Ishikawa (cell line): ENCODE results near the gene CHAC1.

ENCODE experiments used
- CREB1 ChIP-seq: IDR thresholded peaks from 2 replicates; pipeline ENCODE4 v1.6.1; 2012; ENCODE audit warnings: low read depth
- EP300 ChIP-seq: IDR thresholded peaks from 2 replicates; pipeline ENCODE4 v1.6.1; 2012; ENCODE audit warnings: borderline replicate concordance
- FOXM1 ChIP-seq: IDR thresholded peaks from 2 replicates; pipeline ENCODE4 v1.6.1; 2012; ENCODE audit warnings: low read depth, borderline replicate concordance
- TCF12 ChIP-seq: IDR thresholded peaks from 2 replicates; pipeline ENCODE4 v1.6.1; 2012; ENCODE audit warnings: low read depth
- TF ChIP-seq, protein P1 (sequence below): IDR thresholded peaks from 2 replicates; pipeline ENCODE4 v1.6.1; 2012; ENCODE audit warnings: low read depth, mild to moderate bottlenecking
- TF ChIP-seq, protein P2 (sequence below): IDR thresholded peaks from 2 replicates; pipeline ENCODE4 v1.6.1; 2012

DNA sequence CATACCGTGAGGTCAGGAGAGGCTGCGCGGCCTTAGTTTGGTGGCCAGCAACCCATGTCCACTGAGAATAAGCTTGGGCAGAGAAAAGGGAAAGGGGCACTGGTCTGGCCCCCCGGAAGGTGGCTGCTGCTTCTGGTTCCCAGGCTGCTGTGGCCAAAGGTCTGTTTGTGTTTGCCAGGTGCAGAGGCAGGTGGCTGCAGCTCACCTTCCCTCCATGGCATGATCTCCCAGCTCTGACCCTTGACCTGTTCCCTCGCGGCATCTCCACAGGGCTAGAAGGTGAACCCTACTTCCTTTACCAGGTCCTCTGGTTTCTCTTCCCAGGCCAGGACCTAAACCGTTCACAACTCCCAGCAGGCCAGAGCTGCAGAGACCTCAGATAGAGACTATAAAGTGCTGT is 45.2 kb upstream of the CHAC1 start:
- TF ChIP-seq, protein P1, sequence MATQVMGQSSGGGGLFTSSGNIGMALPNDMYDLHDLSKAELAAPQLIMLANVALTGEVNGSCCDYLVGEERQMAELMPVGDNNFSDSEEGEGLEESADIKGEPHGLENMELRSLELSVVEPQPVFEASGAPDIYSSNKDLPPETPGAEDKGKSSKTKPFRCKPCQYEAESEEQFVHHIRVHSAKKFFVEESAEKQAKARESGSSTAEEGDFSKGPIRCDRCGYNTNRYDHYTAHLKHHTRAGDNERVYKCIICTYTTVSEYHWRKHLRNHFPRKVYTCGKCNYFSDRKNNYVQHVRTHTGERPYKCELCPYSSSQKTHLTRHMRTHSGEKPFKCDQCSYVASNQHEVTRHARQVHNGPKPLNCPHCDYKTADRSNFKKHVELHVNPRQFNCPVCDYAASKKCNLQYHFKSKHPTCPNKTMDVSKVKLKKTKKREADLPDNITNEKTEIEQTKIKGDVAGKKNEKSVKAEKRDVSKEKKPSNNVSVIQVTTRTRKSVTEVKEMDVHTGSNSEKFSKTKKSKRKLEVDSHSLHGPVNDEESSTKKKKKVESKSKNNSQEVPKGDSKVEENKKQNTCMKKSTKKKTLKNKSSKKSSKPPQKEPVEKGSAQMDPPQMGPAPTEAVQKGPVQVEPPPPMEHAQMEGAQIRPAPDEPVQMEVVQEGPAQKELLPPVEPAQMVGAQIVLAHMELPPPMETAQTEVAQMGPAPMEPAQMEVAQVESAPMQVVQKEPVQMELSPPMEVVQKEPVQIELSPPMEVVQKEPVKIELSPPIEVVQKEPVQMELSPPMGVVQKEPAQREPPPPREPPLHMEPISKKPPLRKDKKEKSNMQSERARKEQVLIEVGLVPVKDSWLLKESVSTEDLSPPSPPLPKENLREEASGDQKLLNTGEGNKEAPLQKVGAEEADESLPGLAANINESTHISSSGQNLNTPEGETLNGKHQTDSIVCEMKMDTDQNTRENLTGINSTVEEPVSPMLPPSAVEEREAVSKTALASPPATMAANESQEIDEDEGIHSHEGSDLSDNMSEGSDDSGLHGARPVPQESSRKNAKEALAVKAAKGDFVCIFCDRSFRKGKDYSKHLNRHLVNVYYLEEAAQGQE: no peak
- TF ChIP-seq FOXM1: no peak
- no peak for TF ChIP-seq TCF12
- TF ChIP-seq EP300: no peak
- no peak for TF ChIP-seq CREB1
- TF ChIP-seq, protein P2, sequence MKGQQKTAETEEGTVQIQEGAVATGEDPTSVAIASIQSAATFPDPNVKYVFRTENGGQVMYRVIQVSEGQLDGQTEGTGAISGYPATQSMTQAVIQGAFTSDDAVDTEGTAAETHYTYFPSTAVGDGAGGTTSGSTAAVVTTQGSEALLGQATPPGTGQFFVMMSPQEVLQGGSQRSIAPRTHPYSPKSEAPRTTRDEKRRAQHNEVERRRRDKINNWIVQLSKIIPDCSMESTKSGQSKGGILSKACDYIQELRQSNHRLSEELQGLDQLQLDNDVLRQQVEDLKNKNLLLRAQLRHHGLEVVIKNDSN: no peak
